K562 (cell line): ENCODE data around the gene SPHK2. TPM values are rescaled to one million over a fixed set of nuclear protein-coding genes. Genes with fewer than 3 reads are reported as not detected.

Experiments
- CCNT2 ChIP-seq: IDR thresholded peaks from 2 replicates; pipeline ENCODE4 v1.6.1; 2011; ENCODE audit warnings: borderline replicate concordance, low read depth, mild to moderate bottlenecking, moderate library complexity, mixed read lengths, low read length; ENCODE audit not compliant: insufficient read length; ENCODE audit errors: extremely low read depth
- EWSR1 ChIP-seq: fragments of 450-650 bp; IDR thresholded peaks from 2 replicates; pipeline ENCODE4 v1.6.1; 2018; ENCODE audit warnings: borderline replicate concordance, mild to moderate bottlenecking, low read depth, moderate library complexity; ENCODE audit not compliant: partially characterized antibody
- NUFIP1 ChIP-seq: fragments of 450-650 bp; IDR thresholded peaks from 2 replicates; pipeline ENCODE4 v1.6.1; 2018; ENCODE audit not compliant: partially characterized antibody
- PPARD ChIP-seq: fragments of 250-450 bp; sonication (Bioruptor Pico); IDR thresholded peaks from 2 replicates; pipeline ENCODE4 v1.8.0; 2022; ENCODE audit warnings: inconsistent platforms, mild to moderate bottlenecking, moderate library complexity
- PTTG1 ChIP-seq: fragments of 450-650 bp; IDR thresholded peaks from 2 replicates; pipeline ENCODE4 v1.6.1; 2016; ENCODE audit warnings: low read depth, mild to moderate bottlenecking, missing genetic modification characterization, missing compliant biosample characterization
- PURB ChIP-seq: sonication (generic); formaldehyde crosslinking; IDR thresholded peaks from 2 replicates; pipeline ENCODE4 v1.9.0; 2021; ENCODE audit warnings: low read depth, mild to moderate bottlenecking, missing genetic modification reagents
- RBBP5 ChIP-seq: fragments of 200-600 bp; sonication (generic); IDR thresholded peaks from 2 replicates; pipeline ENCODE4 v1.6.1; 2012; ENCODE audit warnings: borderline replicate concordance, mild to moderate bottlenecking, low read length, control low read depth, inconsistent platforms; ENCODE audit not compliant: insufficient read depth, poor library complexity, severe bottlenecking
- SOX6 ChIP-seq: fragments of 450-650 bp; IDR thresholded peaks from 2 replicates; pipeline ENCODE4 v1.6.1; 2014; ENCODE audit warnings: mild to moderate bottlenecking
- SREBF1 ChIP-seq: fragments of 150-350 bp; IDR thresholded peaks from 2 replicates; pipeline ENCODE4 v1.6.1; 2014; ENCODE audit warnings: antibody characterized with exemption, low read depth, low read length, borderline replicate concordance
- ZFP1 ChIP-seq: fragments of 450-650 bp; formaldehyde crosslinking; IDR thresholded peaks from 2 replicates; pipeline ENCODE4 v1.4.0; 2020; ENCODE audit warnings: mild to moderate bottlenecking, mixed read lengths
- polyA plus RNA-seq, 8 experiments: library from polyadenylated mRNA; depleted of rRNA in 4 of 8; stranded (reverse) in 5 of 8; unstranded in 3 of 8; fragments of >200 nt; fragmentation: Nextera tagmentation in 2 of 8; fragmentation: Illumina TruSeq in 1 of 8; extraction: Ambion mirVana in 2 of 8; extraction: Trizol in 1 of 8; gene quantifications; 2 replicates each; pipeline versions ENCODE4 v1.2.1 to v1.2.3, GENCODE V29; 2011 to 2014; ENCODE audit warnings: inconsistent platforms in 1 of 8, missing spikeins in 1 of 8
- total RNA-seq, 7 experiments: library from RNA; depleted of rRNA in 6 of 7; stranded (reverse); fragments of >200 nt in 6 of 7; fragmentation: Illumina TruSeq in 2 of 7; extraction: Trizol in 2 of 7; gene quantifications; 2 replicates each; pipeline versions ENCODE4 v1.2.1 to v1.2.3, GENCODE V29; 2011 to 2021; ENCODE audit warnings: low replicate concordance in 1 of 7
- TF ChIP-seq, protein P1 (sequence below): sonication (generic); formaldehyde crosslinking; IDR thresholded peaks from 2 replicates; pipeline ENCODE4 v1.8.0; 2022; ENCODE audit warnings: mild to moderate bottlenecking, missing genetic modification reagents
- TF ChIP-seq, protein P2 (sequence below): sonication (generic); formaldehyde crosslinking; IDR thresholded peaks from 2 replicates; pipeline ENCODE4 v1.8.1; 2023; ENCODE audit warnings: mild to moderate bottlenecking, missing genetic modification reagents
- TF ChIP-seq, protein P3 (sequence below): IDR thresholded peaks from 3 replicates; pipeline ENCODE4 v1.6.1; 2011; ENCODE audit warnings: borderline replicate concordance, mild to moderate bottlenecking, moderate library complexity; ENCODE audit not compliant: insufficient read length; ENCODE audit errors: extremely low read depth
- TF ChIP-seq, protein P4 (sequence below), 2 experiments: fragments of 450-650 bp in 1 of 2; IDR thresholded peaks; 2 replicates each; pipeline ENCODE4 v1.6.1; 2011 to 2017; ENCODE audit warnings: low read depth in 2 of 2, antibody characterized with exemption in 1 of 2, borderline replicate concordance in 1 of 2, low read length in 1 of 2, mild to moderate bottlenecking in 1 of 2, mixed read lengths in 1 of 2; ENCODE audit not compliant: control insufficient read depth in 1 of 2

Gene SPHK2
- total and polyA plus RNA-seq, 9 of the 15 experiments (the other 6 are each of a cell fraction or from before 2014, with no cell fraction given): 0.10 to 15.2 (median 2.9) TPM

DNA sequence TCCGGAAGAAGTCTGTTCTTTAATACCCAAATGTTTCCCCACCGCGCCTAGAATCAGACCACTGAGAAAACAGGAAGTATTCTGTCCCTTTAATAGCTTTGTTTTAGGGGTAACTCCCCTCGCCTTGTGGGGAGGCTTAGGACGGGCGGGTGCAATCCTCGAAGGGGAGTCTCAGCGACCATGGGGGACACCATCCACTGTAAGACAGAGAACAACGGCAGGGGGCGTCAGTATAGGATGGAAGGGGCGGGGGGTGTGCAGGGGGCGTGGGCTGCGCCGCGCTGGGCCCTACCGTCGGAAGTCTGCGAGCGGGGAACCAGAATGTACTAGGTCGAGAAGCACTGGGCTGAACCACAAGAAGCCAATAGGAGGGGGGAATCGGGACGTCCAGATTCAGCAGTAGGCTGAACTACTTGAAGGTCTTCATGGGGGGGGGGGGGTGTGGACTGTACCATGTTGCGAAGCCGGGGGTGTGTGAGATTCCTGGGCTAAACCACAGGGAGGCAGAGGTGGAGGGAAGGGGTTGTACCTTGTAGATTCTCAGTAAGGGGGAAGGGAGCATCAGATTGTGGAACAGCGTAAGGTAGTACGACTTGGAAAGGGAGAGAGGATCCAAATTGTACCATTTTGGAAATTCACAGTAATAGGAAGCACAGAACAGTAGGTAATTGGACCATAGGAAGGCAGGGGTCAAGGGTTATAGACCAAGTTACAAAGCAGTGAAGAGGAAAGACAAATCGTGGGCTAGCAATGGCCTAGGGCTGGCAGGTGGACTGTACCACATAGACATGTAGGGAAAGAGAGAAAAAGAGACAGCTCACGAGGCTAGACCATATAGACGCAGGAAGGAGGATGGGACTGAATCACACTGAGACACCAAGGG, 18.9 kb downstream of the SPHK2 start (continued):
- TF ChIP-seq, protein P1, sequence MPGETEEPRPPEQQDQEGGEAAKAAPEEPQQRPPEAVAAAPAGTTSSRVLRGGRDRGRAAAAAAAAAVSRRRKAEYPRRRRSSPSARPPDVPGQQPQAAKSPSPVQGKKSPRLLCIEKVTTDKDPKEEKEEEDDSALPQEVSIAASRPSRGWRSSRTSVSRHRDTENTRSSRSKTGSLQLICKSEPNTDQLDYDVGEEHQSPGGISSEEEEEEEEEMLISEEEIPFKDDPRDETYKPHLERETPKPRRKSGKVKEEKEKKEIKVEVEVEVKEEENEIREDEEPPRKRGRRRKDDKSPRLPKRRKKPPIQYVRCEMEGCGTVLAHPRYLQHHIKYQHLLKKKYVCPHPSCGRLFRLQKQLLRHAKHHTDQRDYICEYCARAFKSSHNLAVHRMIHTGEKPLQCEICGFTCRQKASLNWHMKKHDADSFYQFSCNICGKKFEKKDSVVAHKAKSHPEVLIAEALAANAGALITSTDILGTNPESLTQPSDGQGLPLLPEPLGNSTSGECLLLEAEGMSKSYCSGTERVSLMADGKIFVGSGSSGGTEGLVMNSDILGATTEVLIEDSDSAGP (CRISPR knock-in tag): peak; percentile 87; the same call in 1 of the 2 replicates
- TF ChIP-seq PURB: no peak
- TF ChIP-seq PTTG1 (tag): no peak; the same call in 1 of the 2 replicates
- TF ChIP-seq CCNT2: no peak
- TF ChIP-seq, protein P2, sequence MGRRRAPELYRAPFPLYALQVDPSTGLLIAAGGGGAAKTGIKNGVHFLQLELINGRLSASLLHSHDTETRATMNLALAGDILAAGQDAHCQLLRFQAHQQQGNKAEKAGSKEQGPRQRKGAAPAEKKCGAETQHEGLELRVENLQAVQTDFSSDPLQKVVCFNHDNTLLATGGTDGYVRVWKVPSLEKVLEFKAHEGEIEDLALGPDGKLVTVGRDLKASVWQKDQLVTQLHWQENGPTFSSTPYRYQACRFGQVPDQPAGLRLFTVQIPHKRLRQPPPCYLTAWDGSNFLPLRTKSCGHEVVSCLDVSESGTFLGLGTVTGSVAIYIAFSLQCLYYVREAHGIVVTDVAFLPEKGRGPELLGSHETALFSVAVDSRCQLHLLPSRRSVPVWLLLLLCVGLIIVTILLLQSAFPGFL (CRISPR knock-in tag): no peak
- TF ChIP-seq, protein P3, sequence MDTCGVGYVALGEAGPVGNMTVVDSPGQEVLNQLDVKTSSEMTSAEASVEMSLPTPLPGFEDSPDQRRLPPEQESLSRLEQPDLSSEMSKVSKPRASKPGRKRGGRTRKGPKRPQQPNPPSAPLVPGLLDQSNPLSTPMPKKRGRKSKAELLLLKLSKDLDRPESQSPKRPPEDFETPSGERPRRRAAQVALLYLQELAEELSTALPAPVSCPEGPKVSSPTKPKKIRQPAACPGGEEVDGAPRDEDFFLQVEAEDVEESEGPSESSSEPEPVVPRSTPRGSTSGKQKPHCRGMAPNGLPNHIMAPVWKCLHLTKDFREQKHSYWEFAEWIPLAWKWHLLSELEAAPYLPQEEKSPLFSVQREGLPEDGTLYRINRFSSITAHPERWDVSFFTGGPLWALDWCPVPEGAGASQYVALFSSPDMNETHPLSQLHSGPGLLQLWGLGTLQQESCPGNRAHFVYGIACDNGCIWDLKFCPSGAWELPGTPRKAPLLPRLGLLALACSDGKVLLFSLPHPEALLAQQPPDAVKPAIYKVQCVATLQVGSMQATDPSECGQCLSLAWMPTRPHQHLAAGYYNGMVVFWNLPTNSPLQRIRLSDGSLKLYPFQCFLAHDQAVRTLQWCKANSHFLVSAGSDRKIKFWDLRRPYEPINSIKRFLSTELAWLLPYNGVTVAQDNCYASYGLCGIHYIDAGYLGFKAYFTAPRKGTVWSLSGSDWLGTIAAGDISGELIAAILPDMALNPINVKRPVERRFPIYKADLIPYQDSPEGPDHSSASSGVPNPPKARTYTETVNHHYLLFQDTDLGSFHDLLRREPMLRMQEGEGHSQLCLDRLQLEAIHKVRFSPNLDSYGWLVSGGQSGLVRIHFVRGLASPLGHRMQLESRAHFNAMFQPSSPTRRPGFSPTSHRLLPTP: no peak
- TF ChIP-seq PPARD (CRISPR knock-in tag): no peak
- TF ChIP-seq SREBF1: peak; percentile 97
- TF ChIP-seq, protein P4, sequence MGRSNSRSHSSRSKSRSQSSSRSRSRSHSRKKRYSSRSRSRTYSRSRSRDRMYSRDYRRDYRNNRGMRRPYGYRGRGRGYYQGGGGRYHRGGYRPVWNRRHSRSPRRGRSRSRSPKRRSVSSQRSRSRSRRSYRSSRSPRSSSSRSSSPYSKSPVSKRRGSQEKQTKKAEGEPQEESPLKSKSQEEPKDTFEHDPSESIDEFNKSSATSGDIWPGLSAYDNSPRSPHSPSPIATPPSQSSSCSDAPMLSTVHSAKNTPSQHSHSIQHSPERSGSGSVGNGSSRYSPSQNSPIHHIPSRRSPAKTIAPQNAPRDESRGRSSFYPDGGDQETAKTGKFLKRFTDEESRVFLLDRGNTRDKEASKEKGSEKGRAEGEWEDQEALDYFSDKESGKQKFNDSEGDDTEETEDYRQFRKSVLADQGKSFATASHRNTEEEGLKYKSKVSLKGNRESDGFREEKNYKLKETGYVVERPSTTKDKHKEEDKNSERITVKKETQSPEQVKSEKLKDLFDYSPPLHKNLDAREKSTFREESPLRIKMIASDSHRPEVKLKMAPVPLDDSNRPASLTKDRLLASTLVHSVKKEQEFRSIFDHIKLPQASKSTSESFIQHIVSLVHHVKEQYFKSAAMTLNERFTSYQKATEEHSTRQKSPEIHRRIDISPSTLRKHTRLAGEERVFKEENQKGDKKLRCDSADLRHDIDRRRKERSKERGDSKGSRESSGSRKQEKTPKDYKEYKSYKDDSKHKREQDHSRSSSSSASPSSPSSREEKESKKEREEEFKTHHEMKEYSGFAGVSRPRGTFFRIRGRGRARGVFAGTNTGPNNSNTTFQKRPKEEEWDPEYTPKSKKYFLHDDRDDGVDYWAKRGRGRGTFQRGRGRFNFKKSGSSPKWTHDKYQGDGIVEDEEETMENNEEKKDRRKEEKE (IDR thresholded peaks at IDR 0.05; ENCODE audit: borderline replicate concordance in 1 of 2, control insufficient read depth in 1 of 2, low read depth in 2 of 2, low read length in 1 of 2): peak in 1 of 2 experiments; percentile 92; a peak in 2 of 4 replicates
- no peak for TF ChIP-seq ZFP1 (CRISPR knock-in tag)
- no peak for TF ChIP-seq EWSR1
- no peak for TF ChIP-seq RBBP5
- TF ChIP-seq NUFIP1: no peak
- no peak for TF ChIP-seq SOX6
